Brain microvascular endothelial cell (primary cell): ENCODE results near the gene KCNH8.

ENCODE experiments used
- DNase-seq: peaks from one replicate; pipeline ENCODE4 v3.0.0-alpha.2; 2020
- H3K27ac ChIP-seq: fragments of 250-450 bp; sonication (Bioruptor Pico); 2 replicates; pipeline ENCODE4 v1.5.1; 2020; ENCODE audit warnings: mild to moderate bottlenecking, moderate library complexity
- H3K27me3 ChIP-seq: fragments of 250-450 bp; sonication (Bioruptor Pico); replicated peaks from 2 replicates; pipeline ENCODE4 v1.5.1; 2020; ENCODE audit warnings: mild to moderate bottlenecking
- H3K36me3 ChIP-seq: fragments of 250-450 bp; sonication (Bioruptor Pico); replicated peaks from 2 replicates; pipeline ENCODE4 v1.5.1; 2020; ENCODE audit warnings: mild to moderate bottlenecking
- H3K4me3 ChIP-seq: 2 replicates; pipeline ENCODE4 v1.5.1; 2011; ENCODE audit warnings: low read depth, mild to moderate bottlenecking, control low read depth, low read length, moderate library complexity
- CTCF ChIP-seq: IDR thresholded peaks from 2 replicates; pipeline ENCODE4 v1.5.1; 2011; ENCODE audit warnings: low read depth, mild to moderate bottlenecking, moderate library complexity, low read length, control low read depth, inconsistent platforms; ENCODE audit errors: missing control alignments
- in situ Hi-C: cut with HindIII; loops from 2 replicates; pipeline ENCODE4 v1.10.0; 2017; ENCODE audit warnings: low sequenced_read_pairs, low pct_ligation_motif_present

KCNH8 gene

DNA sequence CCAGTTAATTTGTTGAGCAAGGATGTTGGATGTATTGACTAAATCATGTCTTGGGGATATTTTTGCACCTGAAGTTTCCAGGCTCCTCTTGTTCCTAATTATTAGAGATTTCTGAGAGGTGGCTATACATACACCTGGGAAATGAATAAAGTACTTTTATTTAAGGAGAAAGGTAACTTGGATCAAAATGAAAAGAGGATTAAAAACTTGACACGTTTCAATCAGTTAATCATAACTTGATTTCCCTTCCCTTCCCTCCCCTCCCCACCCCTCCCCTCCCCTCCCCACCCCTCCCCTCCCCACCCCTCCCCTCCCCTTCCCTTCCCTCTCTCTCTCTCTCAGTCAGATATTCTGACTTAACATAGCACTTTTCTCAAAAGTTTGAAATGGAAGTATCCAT, 126.3 kb downstream of the KCNH8 start:
- no peak for DNase-seq
- TF ChIP-seq CTCF: no peak
- Histone ChIP-seq H3K4me3 (no peak overlapping the region), H3K27me3 (no peaks in the 10 kb centered on the region), H3K36me3 (no peaks in the 10 kb centered on the region), H3K27ac (no peak overlapping the region)
- in situ Hi-C loops: no loop called here

- Histone ChIP-seq H3K27ac (no peak overlapping the region), H3K27me3 (no peaks in the 10 kb centered on the region), H3K4me3 (no peak overlapping the region), H3K36me3 (no peaks in the 10 kb centered on the region)
- no peak for TF ChIP-seq CTCF
- no peak for DNase-seq
- in situ Hi-C loops: no loop called here
Measured at GRCh38 chr3:19284974-19285373, 136.7 kb downstream of the KCNH8 start.

DNA sequence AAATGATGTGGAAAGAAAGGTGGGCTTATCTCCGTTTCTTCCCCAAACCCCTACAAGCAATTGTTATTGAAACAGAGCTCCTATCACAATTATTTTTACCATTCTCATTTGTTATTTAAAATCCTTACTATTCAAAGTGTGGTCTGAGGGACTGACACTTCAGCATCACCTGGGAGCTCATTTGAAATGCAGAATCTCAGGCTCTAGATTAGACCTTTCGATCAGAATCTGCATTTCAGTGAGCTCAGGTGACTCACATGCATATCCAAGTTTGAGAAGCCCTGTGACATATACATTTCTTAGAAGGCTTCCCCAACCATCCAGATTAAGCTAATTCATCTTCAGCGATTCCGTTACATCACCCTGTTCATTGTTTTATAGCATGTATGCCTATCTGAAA, 145.0 kb downstream of the KCNH8 start:
- no peak for TF ChIP-seq CTCF
- in situ Hi-C loops: no loop called here
- Histone ChIP-seq H3K27me3 (no peaks in the 10 kb centered on the region), H3K36me3 (no peaks in the 10 kb centered on the region), H3K4me3 (no peak overlapping the region), H3K27ac (no peak overlapping the region)
- DNase-seq: no peak

DNA sequence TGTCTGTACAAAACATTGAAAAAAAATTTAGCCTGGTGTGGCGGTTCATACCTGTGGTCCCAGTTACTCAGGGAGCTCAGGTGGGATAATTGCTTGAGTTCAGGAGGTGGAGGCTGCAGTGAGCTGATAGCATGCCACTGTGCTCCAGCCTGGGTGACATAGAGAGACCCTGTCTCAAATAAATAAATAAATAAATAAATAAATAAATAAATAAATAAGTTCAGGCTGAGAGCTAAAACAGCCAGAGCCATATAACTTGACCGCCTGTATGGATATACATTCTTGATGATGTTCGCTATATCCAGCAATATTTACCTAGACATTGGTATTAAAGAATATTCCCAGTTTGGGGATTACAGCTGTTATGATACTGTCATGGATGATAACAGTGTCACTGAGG, 146.9 kb downstream of the KCNH8 start:
- no peak for DNase-seq
- Histone ChIP-seq H3K27me3 (no peaks in the 10 kb centered on the region), H3K4me3 (no peak overlapping the region), H3K27ac (no peak overlapping the region), H3K36me3 (no peaks in the 10 kb centered on the region)
- in situ Hi-C loops: no loop called here
- no peak for TF ChIP-seq CTCF

- in situ Hi-C loops: no loop called here
- TF ChIP-seq CTCF: no peak
- no peaks in the 10 kb centered on the region for H3K27me3 ChIP-seq
- H3K4me3 ChIP-seq: no peak overlapping the region
- H3K36me3 ChIP-seq: no peaks in the 10 kb centered on the region
- DNase-seq: no peak
- H3K27ac ChIP-seq: no peak overlapping the region
Measured at GRCh38 chr3:19331931-19332330, 183.6 kb downstream of the KCNH8 start.

- in situ Hi-C loops: no loop called here
- Histone ChIP-seq H3K36me3 (no peaks in the 10 kb centered on the region), H3K4me3 (no peak overlapping the region), H3K27ac (no peak overlapping the region), H3K27me3 (no peaks in the 10 kb centered on the region)
- TF ChIP-seq CTCF: no peak
- DNase-seq: no peak
Measured at GRCh38 chr3:19334120-19334519, 185.8 kb downstream of the KCNH8 start.
